HG02610 (cell line): Measurements from ENCODE around the gene PROB1.
A peak's percentile ranks its signal among the peaks of the same experiment; 100 is the strongest.

ENCODE experiments used
- ATAC-seq: cut with Tn5 transposase; IDR thresholded peaks from one replicate; pipeline ENCODE4 v1.9.1; 2021; ENCODE audit warnings: mild to moderate bottlenecking, moderate library complexity; ENCODE audit not compliant: unreplicated experiment

The PROB1 gene

GRCh38 chr5:139341689-139342422 lies 53.0 kb downstream of the PROB1 start, which contains the start of gene PAIP2:
Gene PAIP2 (plus strand): TSS chr5:139341854. CDS start chr5:139363785, 21,931 bp downstream.
- ATAC-seq: peak; percentile 95

GRCh38 chr5:139341187-139341688 lies 53.7 kb downstream of the PROB1 start:
- peak; percentile 4 for ATAC-seq
